ENCODE results near the gene NOCT.
"Not testable (repeated sequence)": the region's sequence is repeated elsewhere in the genome, so short reads cannot be mapped to it uniquely, and the experiment has no call there.

NOCT gene

DNA sequence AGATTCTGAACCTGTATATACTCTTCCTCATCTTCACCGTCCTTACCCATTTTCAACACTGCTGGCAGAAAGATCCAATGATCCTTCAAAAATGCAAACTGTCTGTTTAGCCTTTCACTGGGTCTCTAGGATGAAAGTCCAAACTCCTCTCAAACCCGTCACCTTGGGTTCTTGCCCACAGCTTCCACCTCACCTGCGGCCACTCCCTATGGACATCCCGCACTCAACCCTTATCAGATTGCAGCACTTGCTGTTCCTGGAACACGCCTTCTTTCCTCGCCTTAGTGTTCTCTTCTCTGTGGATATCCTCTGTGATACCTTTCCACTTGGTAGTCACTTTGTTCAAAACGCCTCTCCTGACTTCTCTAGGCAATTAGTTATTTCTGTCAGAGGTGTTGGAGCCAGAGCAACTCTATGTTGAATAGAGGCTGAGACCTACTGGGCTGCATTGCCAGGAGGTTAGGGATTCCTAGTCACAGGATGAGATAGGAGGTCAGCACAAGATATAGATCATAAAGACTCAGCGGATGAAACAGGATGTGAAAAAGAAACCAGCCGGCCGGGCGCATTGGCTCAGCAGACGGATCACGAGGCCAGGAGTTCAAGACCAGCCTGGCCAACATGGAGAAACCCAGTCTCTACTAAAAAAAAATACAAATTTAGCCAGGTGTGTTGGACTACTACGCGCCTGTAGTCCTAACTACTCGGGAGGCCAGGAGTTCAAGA, 4.2 kb upstream of the NOCT start:
- DNase-seq = no peak

DNA sequence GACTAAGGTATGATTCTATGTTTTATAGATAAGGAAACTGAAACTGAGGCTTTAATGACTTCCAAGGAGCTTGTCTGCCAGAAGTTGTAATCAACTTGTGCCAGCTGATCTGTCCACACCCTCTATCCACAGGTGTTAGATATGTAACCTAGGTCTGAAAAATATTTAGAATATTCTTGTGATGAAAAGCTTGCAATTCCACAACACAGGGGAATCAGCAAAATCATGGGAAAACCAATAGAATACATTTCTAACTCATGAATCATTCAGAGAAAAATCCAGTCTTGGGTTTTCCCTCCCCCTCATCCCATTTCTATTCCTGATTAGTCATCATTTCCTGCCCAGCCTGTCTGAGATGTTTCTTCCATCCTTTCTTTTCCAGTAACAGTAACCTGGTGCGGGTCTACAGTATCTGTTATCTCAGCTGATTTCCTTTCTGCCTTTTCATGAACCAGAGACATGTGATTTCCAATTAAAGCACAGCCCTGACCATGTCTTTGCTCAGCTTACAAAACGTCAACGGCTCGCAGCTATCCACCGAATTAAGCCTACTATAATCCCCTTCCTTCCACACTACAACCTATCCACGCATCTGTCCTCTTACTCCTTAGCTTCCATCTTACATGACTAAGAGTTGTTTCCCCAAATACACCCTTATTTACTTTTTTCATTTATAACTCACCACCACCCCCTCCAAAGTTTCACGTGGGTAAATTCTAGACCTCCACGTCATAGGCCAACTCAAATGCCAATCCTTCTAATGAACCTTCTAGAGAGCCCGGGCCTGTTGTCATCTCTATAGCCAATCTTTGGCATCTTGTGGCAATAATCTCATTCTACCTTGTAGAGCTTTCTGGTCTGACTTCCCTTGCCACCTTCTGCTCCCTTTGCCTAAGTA, 961 bp upstream of the NOCT start:
- DNase-seq = peak; percentile 22

DNA sequence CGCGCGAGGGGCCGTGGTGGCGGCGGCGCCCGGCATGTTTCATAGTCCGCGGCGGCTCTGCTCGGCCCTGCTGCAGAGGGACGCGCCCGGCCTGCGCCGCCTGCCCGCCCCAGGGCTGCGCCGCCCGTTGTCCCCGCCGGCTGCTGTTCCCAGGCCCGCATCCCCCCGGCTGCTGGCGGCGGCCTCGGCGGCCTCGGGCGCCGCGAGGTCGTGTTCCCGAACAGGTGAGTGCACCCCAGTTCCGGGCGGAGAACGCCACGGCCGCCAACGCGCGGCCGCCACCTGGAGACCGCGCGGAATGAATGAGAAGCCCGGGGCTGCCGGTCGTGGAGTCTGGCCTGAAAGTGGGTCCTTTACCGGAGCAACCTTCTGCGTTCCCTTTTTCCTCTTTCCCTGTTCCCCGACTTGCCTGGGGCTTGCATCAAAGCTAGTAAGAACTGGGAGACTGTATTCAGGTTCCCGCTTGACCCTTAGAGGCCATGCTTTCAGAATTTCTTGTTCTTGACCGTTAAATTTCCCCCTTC, 429 bp downstream of the NOCT start:
- DNase-seq = peak; percentile 7

DNA sequence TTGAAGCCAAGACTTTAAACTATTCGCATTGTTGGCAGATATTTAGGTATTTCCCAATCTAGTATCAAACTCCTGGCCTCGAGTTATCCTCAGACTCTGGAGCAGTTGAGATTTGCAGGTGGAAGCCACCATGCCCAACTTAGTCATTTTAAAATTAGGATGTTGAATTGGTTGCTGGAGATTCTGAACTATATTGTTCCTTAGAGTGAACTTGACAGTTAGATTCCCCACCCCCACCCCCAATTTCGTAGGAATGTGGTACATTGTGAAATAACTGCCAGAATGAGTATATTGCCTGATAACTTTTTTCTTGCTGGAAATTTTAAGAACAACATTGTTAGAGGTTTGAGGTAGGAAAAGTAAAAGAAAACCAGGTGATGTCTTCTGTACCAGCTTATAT, 2.3 kb downstream of the NOCT start:
- DNase-seq = no peak

DNA sequence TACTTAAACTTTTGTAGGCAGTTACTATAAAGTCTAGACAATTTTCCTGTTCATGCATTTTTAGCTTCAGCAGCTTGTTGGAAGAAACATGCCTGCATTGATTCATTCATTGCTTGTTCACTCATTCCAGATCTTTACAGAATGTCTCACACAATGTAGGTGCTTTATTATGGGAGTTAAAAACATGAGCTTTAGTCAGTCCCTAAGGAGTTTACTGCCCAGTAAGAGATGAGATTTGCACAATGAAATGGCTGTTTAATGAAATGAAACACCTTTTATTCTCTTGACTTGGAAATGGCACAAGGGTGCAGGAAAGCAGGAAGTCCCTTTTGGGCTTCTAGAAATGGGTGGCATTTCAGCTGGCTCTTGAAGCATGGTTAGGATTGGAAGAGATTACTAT, 2.9 kb downstream of the NOCT start:
- DNase-seq = no peak

DNA sequence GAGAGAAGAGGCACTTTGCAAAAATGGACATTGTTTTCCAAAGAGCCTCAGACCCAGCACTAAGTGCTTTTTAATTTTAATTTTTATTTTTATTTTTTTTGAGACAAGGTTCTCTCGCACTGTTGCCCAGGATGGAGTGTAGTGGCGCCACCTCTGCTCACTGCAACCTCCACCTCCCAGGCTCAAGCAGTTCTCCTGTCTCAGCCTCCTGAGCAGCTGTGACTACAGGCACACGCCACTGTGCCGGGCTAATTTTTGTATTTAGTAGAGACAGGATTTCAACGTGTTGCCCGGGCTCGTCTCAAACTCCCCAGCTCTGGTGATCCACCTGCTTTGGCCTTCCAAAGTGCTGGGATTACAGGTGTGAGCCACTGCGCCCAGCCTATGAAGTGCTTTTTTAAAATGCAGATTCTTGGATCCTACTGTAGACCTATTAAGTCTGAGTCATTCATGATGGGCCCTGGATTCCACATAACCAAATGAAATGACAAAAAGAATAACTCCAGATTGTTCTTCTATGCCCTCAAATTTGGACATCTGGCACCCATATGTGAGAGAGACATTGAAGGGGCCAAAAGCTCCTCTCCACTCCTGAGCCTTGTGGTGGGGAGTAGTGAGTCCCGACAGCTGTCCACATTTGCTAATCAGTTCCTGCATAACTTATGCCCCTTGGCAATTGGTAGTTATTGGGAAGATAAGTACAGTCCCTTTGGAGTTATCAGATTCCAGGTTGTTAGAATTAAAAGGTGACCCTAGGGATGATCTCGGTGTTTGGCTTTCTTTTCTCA, 3.6 kb downstream of the NOCT start:
- DNase-seq = no peak

DNA sequence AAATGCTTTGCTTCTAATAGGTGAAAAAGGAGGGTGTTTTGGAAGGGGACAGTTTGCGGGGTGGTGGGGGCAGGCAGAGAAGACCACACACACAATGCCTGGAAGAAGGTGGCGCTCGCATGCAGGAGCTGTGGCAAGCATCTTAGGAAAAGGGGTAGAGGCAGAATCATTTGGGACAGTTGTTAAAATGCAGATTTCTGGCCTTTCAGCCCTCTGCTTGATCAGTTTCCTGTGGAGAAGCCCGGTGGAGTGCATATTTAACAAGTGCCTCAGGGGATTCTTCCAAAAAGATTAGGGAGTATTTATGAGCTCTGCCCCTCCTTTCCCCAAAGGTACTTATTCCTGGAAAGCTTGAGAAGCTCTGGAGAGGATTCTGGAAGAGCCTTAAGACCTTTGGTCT, 4.8 kb downstream of the NOCT start:
- no peak for DNase-seq

DNA sequence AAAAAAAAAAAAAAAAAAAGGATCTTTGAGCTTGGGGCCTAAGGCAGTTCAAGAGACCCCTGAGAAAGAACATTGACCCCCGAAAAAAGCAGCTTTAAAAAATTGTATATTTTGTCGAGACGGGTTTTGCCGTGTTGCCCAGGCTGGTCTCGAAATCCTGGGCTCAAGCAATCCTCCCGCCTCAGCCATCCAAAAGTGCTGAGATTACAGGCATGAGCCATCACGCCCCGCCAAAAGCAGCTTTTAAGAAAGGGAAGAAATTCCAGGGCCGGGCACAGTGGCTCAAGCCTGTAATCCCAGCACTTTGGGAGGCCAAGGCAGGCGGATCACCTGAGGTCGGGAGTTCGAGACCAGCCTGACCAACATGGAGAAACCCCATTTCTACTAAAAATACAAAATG, 5.5 kb downstream of the NOCT start:
- not testable (repeated sequence) for DNase-seq

DNA sequence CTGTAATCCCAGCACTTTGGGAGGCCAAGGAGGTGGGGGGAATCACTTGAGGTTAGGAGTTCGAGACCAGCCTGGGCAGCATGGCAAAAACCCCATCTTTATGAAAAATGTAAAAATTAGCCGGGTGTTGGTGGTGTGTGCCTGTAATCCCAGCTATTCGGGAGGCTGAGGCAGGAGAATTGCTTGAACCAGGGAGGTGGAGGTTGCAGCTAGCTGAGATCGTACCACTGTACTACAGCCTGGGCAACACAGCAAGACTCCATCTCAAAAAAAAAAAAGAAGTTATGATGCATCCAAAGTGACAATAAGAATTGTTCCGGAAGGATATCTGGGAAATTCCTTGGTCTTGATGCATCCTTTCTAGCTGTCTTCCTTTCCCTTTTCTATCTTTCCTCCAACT, 7.3 kb downstream of the NOCT start:
- no peak for DNase-seq

DNA sequence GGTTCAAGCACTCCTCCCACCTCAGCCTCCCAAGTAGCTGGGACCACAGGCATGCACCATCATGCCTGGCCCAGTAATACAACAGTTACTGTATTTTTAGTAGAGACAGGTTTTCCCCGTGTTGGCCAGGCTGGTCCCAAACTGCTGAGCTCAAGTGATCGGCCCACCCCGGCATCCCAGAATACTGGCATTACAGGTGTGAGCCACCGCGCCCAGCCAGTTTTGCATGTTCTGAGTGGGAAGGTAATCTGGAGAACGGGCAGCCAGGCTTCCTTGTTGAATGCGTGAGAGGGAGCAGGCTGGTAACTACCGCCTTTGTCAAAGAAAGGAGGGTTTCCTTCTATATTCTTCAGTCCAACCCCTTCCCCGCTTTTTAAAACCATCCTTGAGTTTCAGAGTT, 9.1 kb downstream of the NOCT start:
- no peak for DNase-seq

DNA sequence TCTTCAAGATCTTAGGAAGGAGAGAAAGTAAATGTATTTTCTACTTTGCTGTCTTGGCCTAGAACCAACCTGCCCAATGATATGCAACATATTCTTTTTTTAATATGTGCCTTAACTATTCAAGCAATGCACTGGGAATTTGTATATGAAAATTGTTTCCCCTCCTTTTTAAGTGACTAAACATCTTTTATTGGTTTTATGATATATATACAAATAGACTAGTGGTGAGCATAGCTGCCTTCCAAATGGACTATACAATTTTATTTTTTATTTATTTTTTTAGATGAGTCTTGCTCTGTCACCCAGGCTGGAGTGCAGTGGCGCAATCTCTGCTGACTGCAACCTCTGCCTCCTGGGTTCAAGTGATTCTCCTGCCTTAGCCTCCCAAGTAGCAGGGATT, 10.3 kb downstream of the NOCT start:
- DNase-seq = no peak

DNA sequence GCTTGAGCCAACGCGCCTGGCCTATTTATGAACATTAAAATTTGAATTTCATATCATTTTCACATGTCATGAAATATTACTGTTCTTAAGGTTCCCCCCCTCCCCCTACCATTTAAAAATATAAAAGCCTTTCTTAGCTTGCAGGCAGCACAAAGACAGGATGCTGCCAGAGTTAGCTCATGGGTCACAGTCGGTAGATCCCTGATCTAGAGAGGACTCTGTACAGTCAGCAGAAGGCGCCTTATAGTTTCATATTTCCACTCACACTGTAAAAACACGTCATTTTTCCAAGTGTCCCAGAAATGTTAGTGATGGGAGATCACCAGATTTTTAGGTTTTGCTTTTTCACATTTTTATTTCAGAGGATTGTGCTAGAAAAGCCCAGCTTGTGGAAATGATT, 12.2 kb downstream of the NOCT start:
- no peak for DNase-seq

DNA sequence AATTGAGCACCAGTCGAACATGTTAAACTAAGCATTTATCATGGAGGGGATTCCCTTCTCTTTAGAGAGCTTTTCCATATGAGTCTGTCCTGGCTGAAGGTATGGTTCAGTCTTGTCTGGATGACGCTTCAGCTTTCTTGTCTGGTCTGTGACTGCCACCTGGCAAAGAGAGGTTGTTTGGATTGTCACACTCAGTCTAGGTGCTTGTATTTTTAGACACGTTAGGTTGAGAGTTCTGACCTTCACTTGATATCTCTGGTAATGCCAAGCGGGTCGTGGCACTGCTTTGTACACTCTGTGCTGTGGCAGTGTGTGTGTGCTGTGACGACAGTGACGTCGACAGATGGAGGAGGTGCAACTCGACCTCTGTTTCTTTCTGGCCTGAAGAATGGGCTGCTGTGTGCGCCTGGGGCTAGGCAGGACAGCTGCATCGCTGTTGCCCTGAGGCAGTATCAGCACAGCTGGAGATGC, 12.6 kb downstream of the NOCT start:
- DNase-seq = no peak

DNA sequence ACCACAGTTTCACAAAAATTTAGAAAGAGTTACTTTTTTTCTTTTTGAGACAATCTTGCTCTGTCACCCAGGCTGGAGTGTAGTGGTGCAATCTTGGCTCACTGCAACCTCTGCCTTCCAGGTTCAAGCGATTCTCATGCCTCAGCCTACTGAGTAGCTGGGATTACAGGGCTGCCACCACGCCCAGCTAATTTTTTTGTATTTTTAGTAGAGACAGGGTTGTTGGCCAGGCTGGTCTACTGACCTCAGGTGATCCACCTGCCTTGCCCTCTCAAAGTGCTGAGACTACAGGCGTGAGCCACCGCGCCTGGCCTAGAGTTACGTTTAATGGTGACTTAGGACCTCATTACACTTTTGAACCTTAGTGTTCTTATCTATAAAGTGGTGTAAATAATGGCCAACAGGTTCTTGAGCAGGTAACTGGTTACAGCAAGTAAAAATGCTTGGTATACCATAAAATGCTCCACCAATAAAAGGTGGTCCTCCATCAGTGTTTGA, 14.3 kb downstream of the NOCT start:
- DNase-seq = not testable (repeated sequence)

DNA sequence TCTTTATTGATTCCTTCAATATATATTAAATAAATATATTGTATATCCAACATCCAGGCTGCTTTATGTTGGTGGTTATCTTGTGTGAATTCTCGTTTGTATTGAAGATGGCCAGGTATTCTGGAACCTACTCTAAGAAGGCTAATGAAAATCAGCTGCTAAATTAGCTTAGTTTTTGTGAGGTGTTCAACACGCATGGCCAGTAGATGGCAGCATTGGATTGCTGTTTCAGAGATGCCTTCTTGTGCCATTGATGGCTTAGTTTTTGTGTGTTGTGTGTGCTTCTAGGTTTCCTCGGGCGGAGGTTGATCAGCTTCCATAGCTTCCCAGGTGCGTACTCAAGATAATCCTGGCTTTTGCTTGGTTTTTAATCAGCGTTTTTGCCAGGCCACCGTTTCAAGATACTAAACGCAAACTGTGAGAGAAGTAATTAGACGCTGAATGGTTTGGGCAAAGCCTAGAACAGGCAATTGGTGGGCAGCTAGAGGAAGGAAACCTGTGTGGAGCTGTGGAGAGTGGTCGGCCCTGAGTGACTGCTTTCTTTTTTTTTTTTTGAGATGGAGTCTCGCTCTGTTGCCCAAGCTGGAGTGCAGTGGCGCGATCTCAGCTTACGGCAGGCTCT, 15.1 kb downstream of the NOCT start:
- DNase-seq = peak; percentile 33

DNA sequence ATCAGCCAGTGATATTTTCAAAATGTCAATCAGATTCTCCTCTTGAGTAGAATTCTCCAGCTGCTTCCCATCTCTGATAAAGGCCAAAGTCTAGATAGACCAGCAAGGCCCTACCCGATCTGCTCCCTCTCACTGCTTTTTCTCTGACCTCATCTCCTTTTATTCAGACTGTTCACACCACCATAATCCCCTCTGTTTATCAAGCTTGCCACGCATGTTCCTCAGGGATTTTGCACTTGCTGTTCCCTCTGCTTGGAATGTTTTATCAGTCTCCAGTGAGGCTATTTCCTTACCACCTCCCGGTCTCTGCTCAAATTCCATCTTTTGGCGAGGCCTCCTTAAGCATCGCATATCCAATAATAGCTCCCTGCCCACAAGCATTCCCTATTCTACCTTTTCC, 20.1 kb downstream of the NOCT start:
- no peak for DNase-seq

DNA sequence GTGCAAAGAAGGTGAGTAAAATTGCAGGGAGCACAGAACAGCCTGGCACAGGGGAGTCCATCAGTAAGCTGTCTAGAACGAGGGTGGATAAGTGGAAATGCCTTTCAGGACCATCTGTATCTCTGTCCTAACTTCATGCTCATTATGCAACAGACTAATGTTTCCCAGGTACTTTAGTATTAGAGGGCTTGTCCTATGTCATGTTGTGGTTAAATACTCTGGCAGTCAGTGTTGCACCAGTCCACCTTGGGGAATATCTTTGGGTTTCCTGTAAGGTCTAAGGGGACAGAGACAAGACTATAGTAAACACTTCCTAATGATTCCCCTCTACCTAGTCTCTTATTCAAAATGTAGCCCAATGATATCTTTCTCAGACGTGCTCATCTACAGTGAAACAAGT, 21.3 kb downstream of the NOCT start:
- no peak for DNase-seq

DNA sequence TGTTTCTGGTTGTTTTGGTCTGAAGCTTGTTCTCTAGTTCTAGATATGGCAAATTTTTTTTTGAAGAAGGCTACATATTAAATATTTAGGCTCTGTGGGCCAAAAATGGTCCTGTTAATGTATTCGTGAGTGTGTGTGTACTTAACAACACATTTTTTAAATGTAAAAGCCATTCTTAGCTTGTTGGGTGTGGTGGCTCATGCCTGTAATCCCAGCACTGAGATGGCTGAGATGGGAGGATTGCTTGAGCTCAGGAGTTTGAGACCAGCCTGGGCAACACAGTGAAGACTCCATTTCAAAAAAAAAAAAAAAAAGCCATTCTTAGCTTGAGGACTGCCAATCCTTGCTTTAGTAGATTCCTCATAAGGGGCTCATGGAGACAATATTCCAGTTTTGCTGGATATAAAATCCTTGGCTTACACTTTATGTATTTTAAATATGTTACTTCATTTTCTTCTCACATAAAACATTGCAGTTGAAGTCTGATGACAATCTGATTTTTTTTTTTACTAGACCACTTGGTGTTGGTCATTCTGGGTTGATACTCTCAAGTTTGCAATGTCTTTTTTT, 23.4 kb downstream of the NOCT start:
- no peak for DNase-seq

DNA sequence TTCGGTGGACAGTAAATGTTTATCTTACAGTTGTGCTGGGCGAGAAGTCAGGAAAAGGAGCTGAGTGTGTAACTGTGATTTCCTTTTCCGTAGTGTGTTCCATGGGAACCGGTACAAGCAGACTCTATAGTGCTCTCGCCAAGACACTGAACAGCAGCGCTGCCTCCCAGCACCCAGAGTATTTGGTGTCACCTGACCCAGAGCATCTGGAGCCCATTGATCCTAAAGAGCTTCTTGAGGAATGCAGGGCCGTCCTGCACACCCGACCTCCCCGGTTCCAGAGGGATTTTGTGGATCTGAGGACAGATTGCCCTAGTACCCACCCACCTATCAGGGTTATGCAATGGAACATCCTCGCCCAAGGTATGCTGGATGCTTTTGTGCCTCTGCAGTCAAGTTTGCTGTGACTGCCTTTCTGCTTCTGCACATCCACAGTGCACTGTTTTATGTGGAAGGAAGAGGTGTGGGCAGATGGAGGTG, 27.4 kb downstream of the NOCT start:
- no peak for DNase-seq

DNA sequence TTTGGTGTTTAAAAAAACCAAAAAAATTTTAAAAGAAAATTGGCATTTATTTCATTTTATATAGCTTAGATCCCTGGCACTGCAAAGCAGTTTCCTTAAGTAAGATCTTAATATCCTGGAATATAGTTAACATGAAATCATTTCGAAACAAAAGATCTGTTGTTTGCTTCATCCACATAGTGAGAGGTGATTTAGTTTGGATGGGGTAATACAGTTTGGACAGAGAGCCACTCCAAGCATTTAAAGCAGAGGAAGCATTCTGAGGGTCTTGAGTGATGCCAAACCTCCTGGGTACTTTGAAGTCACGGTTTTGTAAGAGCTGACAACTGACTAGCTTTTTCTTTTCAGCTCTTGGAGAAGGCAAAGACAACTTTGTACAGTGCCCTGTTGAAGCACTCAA, 28.7 kb downstream of the NOCT start:
- DNase-seq = no peak

DNA sequence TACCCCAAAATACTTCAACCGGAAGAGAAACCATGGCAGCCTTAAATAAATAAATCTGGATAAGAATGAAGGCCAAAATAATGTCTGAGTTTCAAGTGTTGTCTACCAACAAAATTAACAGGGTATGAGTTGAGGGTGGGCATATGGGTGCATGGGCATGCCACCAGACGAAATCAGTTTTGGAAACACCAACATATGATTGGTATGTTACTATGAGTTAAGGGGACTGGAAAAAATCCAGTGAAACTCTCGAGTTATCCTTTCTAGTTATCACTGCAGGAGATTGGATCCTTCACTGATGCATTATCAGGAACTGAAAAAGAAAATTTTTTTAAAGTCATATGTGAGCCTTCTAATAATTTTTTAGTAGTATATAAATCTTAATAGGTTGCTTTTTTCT, 32.4 kb downstream of the NOCT start:
- DNase-seq = no peak

DNA sequence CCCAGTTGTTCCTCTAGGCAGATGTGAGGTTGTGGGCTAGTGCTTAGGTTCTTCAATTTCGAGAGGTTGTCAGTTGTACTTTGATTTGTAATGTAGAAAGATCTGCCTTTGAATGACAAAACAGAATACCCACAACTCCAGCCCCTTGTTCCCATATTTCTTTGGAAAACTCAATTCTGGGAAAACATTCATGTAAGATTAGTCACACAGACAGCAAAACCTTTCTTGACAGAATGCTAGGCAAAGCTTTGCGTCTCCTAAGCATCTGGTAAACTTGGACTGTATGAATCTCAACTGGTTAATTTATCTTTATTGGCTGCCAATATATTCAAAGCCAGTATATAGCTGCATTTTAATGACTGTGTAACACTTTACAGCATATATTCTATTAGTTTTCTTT, 34.9 kb downstream of the NOCT start:
- no peak for DNase-seq

All from DMS79 treated with DMSO at 0.1 percent for 48 hours (cell line).